ENCODE data around the gene PSENEN.

Gene PSENEN

GRCh38 chr19:35734273-35734672, 11.2 kb upstream of the PSENEN start:
- DNase-seq = no peak

- DNase-seq = no peak
Observed at GRCh38 chr19:35734889-35735288, 10.6 kb upstream of the PSENEN start.

GRCh38 chr19:35736913-35737886, 8.3 kb upstream of the PSENEN start:
- DNase-seq = no peak

- no peak for DNase-seq
Observed at GRCh38 chr19:35738021-35738886, 7.2 kb upstream of the PSENEN start.

- DNase-seq = no peak
Observed at GRCh38 chr19:35738887-35739229, 6.6 kb upstream of the PSENEN start.

GRCh38 chr19:35739275-35740107, 6.0 kb upstream of the PSENEN start:
- DNase-seq = no peak

- DNase-seq = no peak
Observed at GRCh38 chr19:35740108-35740422, 5.4 kb upstream of the PSENEN start.

- peak; percentile 95 for DNase-seq
Observed at GRCh38 chr19:35740423-35741202, 4.8 kb upstream of the PSENEN start.

- no peak for DNase-seq
Observed at GRCh38 chr19:35741203-35741515, 4.3 kb upstream of the PSENEN start.

GRCh38 chr19:35742121-35742724, 3.2 kb upstream of the PSENEN start, which contains the start of gene IGFLR1:
Gene IGFLR1 (minus strand): TSS chr19:35742452. CDS start chr19:35741180, 1,272 bp downstream.
- no peak for DNase-seq

- no peak for DNase-seq
Observed at GRCh38 chr19:35743640-35744429, 1.6 kb upstream of the PSENEN start.

- DNase-seq = peak; percentile 93
Observed at GRCh38 chr19:35744430-35745327, 772 bp upstream of the PSENEN start.

GRCh38 chr19:35746087-35746462, 624 bp downstream of the PSENEN start:
- DNase-seq = no peak

GRCh38 chr19:35746531-35746930, 1.1 kb downstream of the PSENEN start:
- DNase-seq = no peak

GRCh38 chr19:35748106-35749020, 2.9 kb downstream of the PSENEN start, which contains the start of gene LIN37:
Gene LIN37 (plus strand): TSS chr19:35748576. CDS start chr19:35748725, 149 bp downstream.
- DNase-seq = peak; percentile 98

GRCh38 chr19:35750167-35750566, 4.7 kb downstream of the PSENEN start:
- no peak for DNase-seq

- no peak for DNase-seq
Observed at GRCh38 chr19:35751839-35752745, 6.6 kb downstream of the PSENEN start.
